ENCODE results near the gene CA10.

Gene CA10

GRCh38 chr17:51860954-51861561 lies 297.5 kb downstream of the CA10 start:
- no peak for DNase-seq (ENCODE audit: low read depth)

GRCh38 chr17:51857052-51857597 lies 301.4 kb downstream of the CA10 start:
- DNase-seq (ENCODE audit: low read depth), result no peak

- DNase-seq (ENCODE audit: low read depth), result no peak
These were observed 302.7 kb downstream of the CA10 start for GRCh38 chr17:51855806-51856205.

- DNase-seq (ENCODE audit: low read depth), result no peak
These were observed 304.7 kb downstream of the CA10 start for GRCh38 chr17:51853857-51854256.

GRCh38 chr17:51852603-51853002 lies 305.9 kb downstream of the CA10 start:
- no peak for DNase-seq (ENCODE audit: low read depth)

GRCh38 chr17:51850201-51850600 lies 308.3 kb downstream of the CA10 start:
- DNase-seq (ENCODE audit: low read depth), result no peak

GRCh38 chr17:51848451-51848850 lies 310.1 kb downstream of the CA10 start:
- DNase-seq (ENCODE audit: low read depth), result no peak

GRCh38 chr17:51846566-51846965 lies 311.9 kb downstream of the CA10 start:
- DNase-seq (ENCODE audit: low read depth), result no peak

GRCh38 chr17:51845776-51846175 lies 312.7 kb downstream of the CA10 start:
- DNase-seq (ENCODE audit: low read depth), result no peak

GRCh38 chr17:51842763-51843162 lies 315.8 kb downstream of the CA10 start:
- no peak for DNase-seq (ENCODE audit: low read depth)

- DNase-seq (ENCODE audit: low read depth), result no peak
These were observed 316.8 kb downstream of the CA10 start for GRCh38 chr17:51841669-51842068.

- no peak for DNase-seq (ENCODE audit: low read depth)
These were observed 317.8 kb downstream of the CA10 start for GRCh38 chr17:51840688-51841087.

- DNase-seq (ENCODE audit: low read depth), result no peak
These were observed 324.9 kb downstream of the CA10 start for GRCh38 chr17:51833620-51834019.

- DNase-seq (ENCODE audit: low read depth), result no peak
These were observed 325.5 kb downstream of the CA10 start for GRCh38 chr17:51833045-51833444.

GRCh38 chr17:51830886-51831285 lies 327.6 kb downstream of the CA10 start:
- DNase-seq (ENCODE audit: low read depth), result no peak

GRCh38 chr17:51830451-51830850 lies 328.1 kb downstream of the CA10 start:
- DNase-seq (ENCODE audit: low read depth), result no peak

GRCh38 chr17:51828901-51829300 lies 329.6 kb downstream of the CA10 start:
- no peak for DNase-seq (ENCODE audit: low read depth)

- no peak for DNase-seq (ENCODE audit: low read depth)
These were observed 331.4 kb downstream of the CA10 start for GRCh38 chr17:51827140-51827539.

GRCh38 chr17:51820766-51821165 lies 337.7 kb downstream of the CA10 start:
- DNase-seq (ENCODE audit: low read depth), result no peak

- no peak for DNase-seq (ENCODE audit: low read depth)
These were observed 338.3 kb downstream of the CA10 start for GRCh38 chr17:51820252-51820651.

- no peak for DNase-seq (ENCODE audit: low read depth)
These were observed 338.9 kb downstream of the CA10 start for GRCh38 chr17:51819341-51820219.

GRCh38 chr17:51818777-51819176 lies 339.7 kb downstream of the CA10 start:
- no peak for DNase-seq (ENCODE audit: low read depth)

GRCh38 chr17:51817955-51818354 lies 340.6 kb downstream of the CA10 start:
- no peak for DNase-seq (ENCODE audit: low read depth)

Data from activated gamma-delta T cell treated with anti-CD3 and anti-CD28 coated beads, Interleukin-2, amount 50 U/mL, for 16 hours (primary cell).